ENCODE results near the gene CTBS. TPM values are rescaled to one million over a fixed set of nuclear protein-coding genes. Genes with fewer than 3 reads are reported as not detected.

CTBS gene
- total RNA-seq, 2 experiments from 2014 or later = 19.4 to 20.0 TPM

GRCh38 chr1:84538599-84538998, 35.6 kb downstream of the CTBS start:
- H3K36me3 Mint-ChIP-seq (ENCODE audit: low read depth) = peaks cover 49% of the 10 kb centered on the region
- no peak overlapping the region for H3K27ac Mint-ChIP-seq
- no peak for ATAC-seq (ENCODE audit: poor library complexity)
- no peaks in the 10 kb centered on the region for H3K9me3 ChIP-seq (ENCODE audit: control insufficient read depth in 1 of 2, insufficient read depth in 1 of 2, low read length in 2 of 2)
- no peaks in the 10 kb centered on the region for H3K9me3 Mint-ChIP-seq
- H3K27ac ChIP-seq (ENCODE audit: low read depth in 1 of 2, low read length in 2 of 2) = no peak overlapping the region
- peaks cover 11% of the 10 kb centered on the region for H3K36me3 ChIP-seq (ENCODE audit: insufficient read depth, low read length)
- no peaks in the 10 kb centered on the region for H3K4me1 ChIP-seq (ENCODE audit: insufficient read depth, low read length)
- TF ChIP-seq, protein P1, sequence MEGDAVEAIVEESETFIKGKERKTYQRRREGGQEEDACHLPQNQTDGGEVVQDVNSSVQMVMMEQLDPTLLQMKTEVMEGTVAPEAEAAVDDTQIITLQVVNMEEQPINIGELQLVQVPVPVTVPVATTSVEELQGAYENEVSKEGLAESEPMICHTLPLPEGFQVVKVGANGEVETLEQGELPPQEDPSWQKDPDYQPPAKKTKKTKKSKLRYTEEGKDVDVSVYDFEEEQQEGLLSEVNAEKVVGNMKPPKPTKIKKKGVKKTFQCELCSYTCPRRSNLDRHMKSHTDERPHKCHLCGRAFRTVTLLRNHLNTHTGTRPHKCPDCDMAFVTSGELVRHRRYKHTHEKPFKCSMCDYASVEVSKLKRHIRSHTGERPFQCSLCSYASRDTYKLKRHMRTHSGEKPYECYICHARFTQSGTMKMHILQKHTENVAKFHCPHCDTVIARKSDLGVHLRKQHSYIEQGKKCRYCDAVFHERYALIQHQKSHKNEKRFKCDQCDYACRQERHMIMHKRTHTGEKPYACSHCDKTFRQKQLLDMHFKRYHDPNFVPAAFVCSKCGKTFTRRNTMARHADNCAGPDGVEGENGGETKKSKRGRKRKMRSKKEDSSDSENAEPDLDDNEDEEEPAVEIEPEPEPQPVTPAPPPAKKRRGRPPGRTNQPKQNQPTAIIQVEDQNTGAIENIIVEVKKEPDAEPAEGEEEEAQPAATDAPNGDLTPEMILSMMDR (IDR thresholded peaks at IDR 0.05) = no peak
- no peak overlapping the region for H3K4me3 ChIP-seq (ENCODE audit: low read length)
- H3K4me3 Mint-ChIP-seq = no peak overlapping the region
- peaks cover 4% of the 10 kb centered on the region for H3K4me1 Mint-ChIP-seq (ENCODE audit: low read depth)
- H3K27me3 ChIP-seq (ENCODE audit: control insufficient read depth in 1 of 2, insufficient read depth in 2 of 2, low read length in 2 of 2) = no peaks in the 10 kb centered on the region
- H3K27me3 Mint-ChIP-seq = no peaks in the 10 kb centered on the region
- CTCF ChIA-PET = no interaction called here
- DNase-seq = no peak
- POLR2A ChIA-PET = interaction anchor here (1.0 kb wide), 1 partner anchor 36 kb away, joined by 4 read pairs; the partner anchor contains the start of gene CTBS
- intact Hi-C loops (cut with DNase I, micrococcal nuclease) = no loop called here

DNA sequence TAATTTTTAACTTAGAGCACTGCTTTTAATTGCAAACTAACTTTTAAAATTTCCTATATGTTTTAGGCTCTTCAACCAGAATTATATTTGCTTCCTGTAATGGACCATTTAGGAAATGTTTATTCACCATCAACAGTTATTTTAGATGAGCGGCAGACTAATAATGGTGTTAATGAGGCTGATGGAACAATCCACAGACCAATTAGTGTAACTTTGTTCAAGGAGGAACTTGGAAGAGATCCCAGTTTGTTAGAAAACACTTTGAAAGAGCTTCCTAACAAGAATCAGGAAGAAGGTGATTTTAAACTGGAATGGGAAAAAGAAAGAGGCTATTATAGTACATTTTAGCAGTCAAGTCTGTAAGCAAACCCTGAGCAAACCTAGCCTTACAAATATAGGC, 48.5 kb downstream of the CTBS start:
- TF ChIP-seq, protein P1 (IDR thresholded peaks at IDR 0.05) = no peak
- H3K36me3 ChIP-seq (ENCODE audit: insufficient read depth, low read length) = no peaks in the 10 kb centered on the region
- H3K36me3 Mint-ChIP-seq (ENCODE audit: low read depth) = peaks cover 11% of the 10 kb centered on the region
- H3K9me3 ChIP-seq (ENCODE audit: control insufficient read depth in 1 of 2, insufficient read depth in 1 of 2, low read length in 2 of 2) = no peaks in the 10 kb centered on the region
- H3K27ac Mint-ChIP-seq = no peak overlapping the region
- ChIA-PET POLR2A (no interaction called here), CTCF (no interaction called here)
- no peak overlapping the region for H3K4me3 Mint-ChIP-seq
- H3K27me3 Mint-ChIP-seq = no peaks in the 10 kb centered on the region
- H3K4me1 Mint-ChIP-seq (ENCODE audit: low read depth) = no peaks in the 10 kb centered on the region
- no peaks in the 10 kb centered on the region for H3K27me3 ChIP-seq (ENCODE audit: control insufficient read depth in 1 of 2, insufficient read depth in 2 of 2, low read length in 2 of 2)
- DNase-seq (no peak), ATAC-seq (ENCODE audit: poor library complexity) (no peak)
- H3K4me1 ChIP-seq (ENCODE audit: insufficient read depth, low read length) = no peaks in the 10 kb centered on the region
- no peak overlapping the region for H3K4me3 ChIP-seq (ENCODE audit: low read length)
- intact Hi-C loops (cut with DNase I, micrococcal nuclease) = no loop called here
- no peaks in the 10 kb centered on the region for H3K9me3 Mint-ChIP-seq
- H3K27ac ChIP-seq (ENCODE audit: low read depth in 1 of 2, low read length in 2 of 2) = no peak overlapping the region

DNA sequence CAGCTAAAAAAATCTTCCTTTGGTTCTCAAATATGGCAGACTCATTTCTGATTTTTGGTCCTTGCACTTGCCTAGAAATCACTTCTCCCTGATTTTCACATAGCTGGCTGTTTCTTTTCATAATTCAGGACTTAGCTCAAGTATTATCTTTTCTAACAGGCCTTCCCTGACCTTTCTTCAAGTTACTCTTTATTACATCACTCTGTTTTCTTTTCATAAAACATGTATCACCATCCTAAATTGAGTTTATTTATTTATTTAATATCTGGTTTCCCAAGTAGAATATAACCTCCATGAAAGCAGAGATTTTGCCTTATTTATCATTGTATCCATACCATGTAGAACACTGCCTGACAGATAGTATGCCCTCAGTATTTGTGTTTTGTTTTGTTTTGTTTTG, 49.6 kb downstream of the CTBS start:
- TF ChIP-seq, protein P1 (IDR thresholded peaks at IDR 0.05) = no peak
- Mint-ChIP-seq H3K4me3 (no peak overlapping the region), H3K27me3 (no peaks in the 10 kb centered on the region), H3K27ac (no peak overlapping the region), H3K4me1 (ENCODE audit: low read depth) (no peaks in the 10 kb centered on the region), H3K36me3 (ENCODE audit: low read depth) (peaks cover 5% of the 10 kb centered on the region), H3K9me3 (no peaks in the 10 kb centered on the region)
- H3K4me3 ChIP-seq (ENCODE audit: low read length) = no peak overlapping the region
- ChIA-PET POLR2A (interaction anchor here (0.5 kb wide), 1 partner anchor 89 kb away, joined by 5 read pairs; no protein-coding TSS in a partner anchor), CTCF (no interaction called here)
- H3K27me3 ChIP-seq (ENCODE audit: control insufficient read depth in 1 of 2, insufficient read depth in 2 of 2, low read length in 2 of 2) = no peaks in the 10 kb centered on the region
- H3K36me3 ChIP-seq (ENCODE audit: insufficient read depth, low read length) = no peaks in the 10 kb centered on the region
- H3K27ac ChIP-seq (ENCODE audit: low read depth in 1 of 2, low read length in 2 of 2) = no peak overlapping the region
- no peaks in the 10 kb centered on the region for H3K9me3 ChIP-seq (ENCODE audit: control insufficient read depth in 1 of 2, insufficient read depth in 1 of 2, low read length in 2 of 2)
- no peak for ATAC-seq (ENCODE audit: poor library complexity)
- intact Hi-C loops (cut with DNase I, micrococcal nuclease) = no loop called here
- no peaks in the 10 kb centered on the region for H3K4me1 ChIP-seq (ENCODE audit: insufficient read depth, low read length)
- no peak for DNase-seq
